A673 (cell line): Measurements from ENCODE around the gene PSMD13. TPM values are rescaled to one million over a fixed set of nuclear protein-coding genes. Genes with fewer than 3 reads are reported as not detected.

Source experiments
- BruUV-seq: library from RNA; stranded (reverse); fragments of 400-500 nt; replicated peaks from 2 replicates; lab custom pipeline; 2021; lab: Mats Ljungman, UMichigan
- CTCF ChIA-PET: fragments of 300-600 bp; sonication (Branson Sonifier 250); formaldehyde crosslinking; loops from one replicate; lab custom pipeline; 2022; ENCODE audit warnings: antibody characterized with exemption; lab: Charles Lee
- POLR2A ChIA-PET: fragments of 300-600 bp; sonication (Branson Sonifier 250); formaldehyde crosslinking; loops from one replicate; lab custom pipeline; 2022; ENCODE audit warnings: antibody characterized with exemption; ENCODE audit not compliant: low non-redundant PET; lab: Charles Lee
- DNase-seq: peaks from one replicate; pipeline ENCODE4 v3.0.0-alpha.2; 2015; ENCODE audit warnings: low spot score
- H3K27ac ChIP-seq: fragments of 200-600 bp; sonication (generic); 2 replicates; pipeline ENCODE4 v1.5.1; 2016; ENCODE audit warnings: mixed run types, low read depth, mild to moderate bottlenecking, mixed read lengths, antibody characterized with exemption, low read length; ENCODE audit not compliant: poor library complexity, severe bottlenecking
- H3K27me3 ChIP-seq: fragments of 200-600 bp; sonication (generic); replicated peaks from 2 replicates; pipeline ENCODE4 v1.6.1; 2017; ENCODE audit warnings: mixed run types, low read depth, mild to moderate bottlenecking, mixed read lengths, antibody characterized with exemption, low read length; ENCODE audit not compliant: insufficient read depth, poor library complexity
- H3K36me3 ChIP-seq: fragments of 200-600 bp; sonication (generic); 2 replicates; pipeline ENCODE4 v1.6.1; 2016; ENCODE audit warnings: mixed run types, mild to moderate bottlenecking, mixed read lengths, antibody characterized with exemption, low read length; ENCODE audit not compliant: insufficient read depth, poor library complexity, severe bottlenecking
- H3K4me1 ChIP-seq: fragments of 200-600 bp; sonication (generic); 2 replicates; pipeline ENCODE4 v1.6.1; 2017; ENCODE audit warnings: mixed run types, mild to moderate bottlenecking, mixed read lengths, antibody characterized with exemption, low read length; ENCODE audit not compliant: insufficient read depth, poor library complexity, severe bottlenecking
- H3K4me3 ChIP-seq: fragments of 200-600 bp; sonication (generic); 2 replicates; pipeline ENCODE4 v1.5.1; 2016; ENCODE audit warnings: low read depth, mixed run types, mild to moderate bottlenecking, mixed read lengths, low read length; ENCODE audit not compliant: poor library complexity, severe bottlenecking
- H3K9me3 ChIP-seq: fragments of 200-600 bp; sonication (generic); 2 replicates; pipeline ENCODE4 v1.6.1; 2016; ENCODE audit warnings: mixed run types, low read depth, mild to moderate bottlenecking, mixed read lengths, antibody characterized with exemption, low read length; ENCODE audit not compliant: poor library complexity, severe bottlenecking
- CTCF ChIP-seq: fragments of 300-800, 200-600 bp; sonication (generic); conservative IDR thresholded peaks from 2 replicates; pipeline ENCODE4 v1.5.1; 2017; ENCODE audit warnings: low read depth, mild to moderate bottlenecking, antibody characterized with exemption, low read length, moderate library complexity, mixed read lengths
- EZH2 ChIP-seq: fragments of 200-600 bp; sonication (generic); IDR thresholded peaks from 2 replicates; pipeline ENCODE4 v1.6.1; 2017; ENCODE audit warnings: borderline replicate concordance, low read depth, mild to moderate bottlenecking, mixed read lengths, antibody characterized with exemption, low read length; ENCODE audit not compliant: poor library complexity, severe bottlenecking
- intact Hi-C: fragments of 100-400 bp; cut with micrococcal nuclease; formaldehyde crosslinking; loops from one replicate; pipeline ENCODE4 v1.10.0; 2022; ENCODE audit not compliant: unreplicated experiment
- total RNA-seq: library from RNA; stranded (reverse); gene quantifications from 2 replicates; pipeline ENCODE4 v1.2.3, GENCODE V29; 2021

Gene PSMD13
- total RNA-seq, 1 experiment from 2014 or later = 199 TPM

DNA sequence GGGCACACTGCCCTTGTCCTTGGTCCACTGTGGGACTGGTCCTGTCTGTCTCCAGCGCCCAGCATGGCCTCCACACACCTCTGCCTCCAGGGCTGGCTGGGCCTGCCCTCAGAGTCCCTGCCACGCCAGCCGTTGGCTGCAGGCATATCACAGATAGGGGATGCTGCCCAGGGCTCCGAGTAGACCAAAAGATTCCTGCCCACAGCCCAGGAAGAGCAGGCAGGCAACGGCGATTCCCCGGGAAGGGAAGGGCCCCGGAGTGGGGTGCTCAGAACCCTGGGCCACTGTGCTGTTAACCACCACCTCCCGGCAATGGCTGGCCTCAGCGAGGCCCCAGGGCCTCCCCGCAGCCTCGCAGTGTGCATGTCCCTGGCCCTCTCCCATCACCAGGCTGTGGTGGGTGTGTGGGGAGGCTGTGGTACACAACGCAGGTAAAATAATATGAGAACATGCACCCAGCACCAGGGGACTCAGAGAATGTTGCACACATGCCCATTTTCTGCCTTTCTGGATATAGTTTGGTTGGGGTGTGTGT lies 60.3 kb downstream of the PSMD13 start:
- ChIA-PET POLR2A (no interaction called here), CTCF (no interaction called here)
- intact Hi-C loops = no loop called here
- Histone ChIP-seq H3K4me3 (no peak overlapping the region), H3K27ac (no peak overlapping the region), H3K36me3 (no peaks in the 10 kb centered on the region), H3K9me3 (no peaks in the 10 kb centered on the region), H3K27me3 (no peaks in the 10 kb centered on the region), H3K4me1 (no peaks in the 10 kb centered on the region)
- BruUV-seq = no TSS peak
- DNase-seq = no peak
- TF ChIP-seq EZH2 = no peak
- no peak for TF ChIP-seq CTCF

DNA sequence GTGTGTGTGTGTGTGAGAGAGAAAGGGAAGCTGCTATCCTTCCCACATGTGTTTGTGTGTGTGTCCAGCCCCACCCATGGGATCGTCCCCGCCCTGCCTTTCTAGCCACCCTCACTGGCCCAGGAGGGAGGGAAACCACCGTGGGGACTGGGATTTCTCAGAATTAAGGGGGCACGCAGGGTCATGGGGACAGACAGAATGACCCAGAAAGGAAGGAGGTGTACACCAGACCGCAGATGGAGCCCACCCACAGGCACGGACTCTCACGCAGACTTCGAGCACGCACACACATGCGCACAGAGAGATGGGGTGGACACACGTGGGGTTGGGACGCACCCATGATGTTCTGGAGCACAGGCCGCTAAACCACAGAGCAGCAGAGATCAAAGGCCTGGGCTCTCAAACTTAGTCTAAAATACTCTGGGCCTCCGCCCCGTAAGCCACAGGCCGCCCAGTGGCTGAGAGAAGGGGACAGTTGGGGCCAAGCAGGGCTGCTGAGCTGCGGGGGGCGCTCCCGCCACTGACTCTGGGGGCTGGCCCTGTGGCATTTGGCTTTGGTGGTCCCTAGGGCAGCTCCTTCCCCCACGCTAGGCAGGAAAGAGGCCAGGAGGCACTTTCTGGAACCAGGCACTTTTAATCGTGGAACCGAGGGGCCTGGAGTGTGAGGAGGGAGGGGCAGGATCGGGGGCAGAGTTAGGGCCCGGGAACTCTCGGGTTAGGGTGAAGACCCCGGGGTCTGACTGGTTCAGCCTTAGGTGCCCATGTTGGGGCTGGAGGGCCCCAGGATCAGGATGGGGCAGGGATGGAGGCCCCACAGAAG lies 61.0 kb downstream of the PSMD13 start:
- TF ChIP-seq EZH2 (no peak), CTCF (no peak)
- BruUV-seq = no TSS peak
- Histone ChIP-seq H3K27me3 (no peaks in the 10 kb centered on the region), H3K27ac (no peak overlapping the region), H3K4me3 (no peak overlapping the region), H3K36me3 (no peaks in the 10 kb centered on the region), H3K4me1 (no peaks in the 10 kb centered on the region), H3K9me3 (no peaks in the 10 kb centered on the region)
- ChIA-PET CTCF (no interaction called here), POLR2A (no interaction called here)
- intact Hi-C loops = no loop called here
- DNase-seq = no peak

DNA sequence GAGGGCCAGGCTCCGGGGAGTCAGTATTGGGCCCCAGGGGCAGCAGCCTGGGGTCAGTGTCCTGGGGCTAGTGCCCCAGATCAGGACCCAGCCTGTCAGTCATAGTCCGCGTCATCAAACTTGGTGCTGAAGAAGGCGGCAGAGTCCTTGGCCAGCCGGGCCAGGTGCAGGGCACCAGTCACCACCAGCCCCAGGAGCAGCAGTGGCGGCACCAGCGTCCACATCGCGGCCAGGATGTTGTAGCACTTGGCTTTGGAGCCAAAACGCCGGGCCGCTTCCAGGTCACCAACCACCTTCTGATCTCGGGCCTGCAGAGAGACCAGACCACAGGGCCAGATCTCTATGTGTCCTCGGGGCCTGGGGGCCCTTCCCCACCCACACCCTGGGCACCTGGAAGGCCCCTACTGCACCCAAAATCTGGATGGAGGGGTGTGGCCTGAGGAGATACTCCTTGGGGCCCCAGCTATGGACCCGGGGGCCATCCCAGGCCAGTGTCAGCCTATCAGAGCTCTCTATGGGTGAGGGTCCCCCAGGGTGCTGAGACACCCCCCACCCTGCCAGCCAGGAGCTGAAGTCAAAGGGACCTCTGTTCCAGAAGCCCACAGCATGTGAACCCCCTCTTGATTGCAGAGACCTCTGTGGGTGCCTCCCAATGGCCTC lies 61.8 kb downstream of the PSMD13 start:
- Histone ChIP-seq H3K36me3 (no peaks in the 10 kb centered on the region), H3K27ac (no peak overlapping the region), H3K4me1 (no peaks in the 10 kb centered on the region), H3K27me3 (no peaks in the 10 kb centered on the region), H3K9me3 (no peaks in the 10 kb centered on the region), H3K4me3 (no peak overlapping the region)
- BruUV-seq = no TSS peak
- POLR2A ChIA-PET = no interaction called here
- intact Hi-C loops = no loop called here
- no peak for TF ChIP-seq EZH2
- no peak for TF ChIP-seq CTCF
- no peak for DNase-seq
- CTCF ChIA-PET = no interaction called here
